SH-SY5Y (cell line): ENCODE data around the gene MAP1LC3B.

Source experiments
- GATA2 ChIP-seq: IDR thresholded peaks from 2 replicates; pipeline ENCODE4 v1.6.1; 2011; ENCODE audit warnings: mild to moderate bottlenecking, low read depth, low read length
- GATA3 ChIP-seq: IDR thresholded peaks from 2 replicates; pipeline ENCODE4 v1.6.1; 2011; ENCODE audit warnings: low read depth, mild to moderate bottlenecking, low read length, moderate library complexity

- no peak for TF ChIP-seq GATA3
- TF ChIP-seq GATA2: no peak
Observed at GRCh38 chr16:87420026-87421002, 28.2 kb downstream of the MAP1LC3B start.
